Left cardiac atrium (tissue), 4 donors: ENCODE results near the gene LRSAM1. TPM values are rescaled to one million over a fixed set of nuclear protein-coding genes. Genes with fewer than 3 reads are reported as not detected.

Source experiments
- ATAC-seq, 2 donors: fragments of 200-7000 bp; cut with Tn5 transposase; one replicate each; pipeline ENCODE4 v1.9.1; 2020; ENCODE audit warnings: mild to moderate bottlenecking in 2 of 2, moderate library complexity in 2 of 2
- DNase-seq: peaks from one replicate; pipeline ENCODE4 v3.0.0-alpha.2; 2020
- intact Hi-C, 2 donors: fragments of 100-400 bp; cut with DNase I; formaldehyde crosslinking; loops; one replicate each; pipeline versions ENCODE4 v1.14.1 to v1.15.1; 2022 to 2023
- total RNA-seq, 2 donors: library from RNA; stranded (reverse); fragmentation: NEBNext Ultra II Directional; extraction: Animal tissue kit (Norgen Biotek cat#: 25700); gene quantifications; one replicate each; pipeline ENCODE4 v1.2.1, GENCODE V29; 2021
- donor health status: DM: no; HTN: yes; CAD: no.
- donor health status: DM: no; HTN: yes; CAD: no; lungs with severe emphysema.
- donor health status: DM: yes; HTN: yes; CAD: no.
- donor health status: Dilated cardiomyopathy.

Gene LRSAM1
- total RNA-seq, 2 donors from 2014 or later, result 17.2 to 22.6 TPM

DNA sequence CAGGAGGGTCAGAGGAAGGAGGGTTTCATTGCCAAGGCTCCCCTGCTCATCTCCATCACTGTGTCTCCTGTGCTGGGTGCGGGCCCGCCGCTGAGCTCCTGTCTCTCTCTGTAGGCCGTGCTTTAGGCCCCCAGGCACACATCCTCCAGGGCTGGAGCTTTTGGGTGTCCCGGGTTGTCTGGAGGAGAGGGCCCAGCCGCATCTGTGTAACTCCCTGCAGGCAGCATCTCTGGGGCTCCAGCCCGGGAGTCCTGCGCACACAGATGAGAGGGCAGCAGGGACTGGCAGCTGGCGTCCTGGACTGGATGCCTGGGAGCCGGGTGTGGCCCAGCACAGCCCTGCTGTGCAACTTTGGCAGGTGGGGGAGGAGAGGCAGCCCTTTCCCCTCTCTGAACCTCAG is 40.2 kb downstream of the LRSAM1 start:
- no peak for DNase-seq
- intact Hi-C loops, result no loop called here
- ATAC-seq, result no peak

GRCh38 chr9:127492616-127493015 is 41.3 kb downstream of the LRSAM1 start:
- no peak for DNase-seq
- no peak for ATAC-seq
- intact Hi-C loops, result no loop called here

GRCh38 chr9:127493592-127494303 is 42.4 kb downstream of the LRSAM1 start:
- peak; percentile 62 for DNase-seq
- intact Hi-C loops, result no loop called here
- peak; percentile 76 to 89 for ATAC-seq

GRCh38 chr9:127494304-127494702 is 43.0 kb downstream of the LRSAM1 start:
- ATAC-seq (peak; percentile 21 to 40), DNase-seq (no peak)
- intact Hi-C loops, result no loop called here

DNA sequence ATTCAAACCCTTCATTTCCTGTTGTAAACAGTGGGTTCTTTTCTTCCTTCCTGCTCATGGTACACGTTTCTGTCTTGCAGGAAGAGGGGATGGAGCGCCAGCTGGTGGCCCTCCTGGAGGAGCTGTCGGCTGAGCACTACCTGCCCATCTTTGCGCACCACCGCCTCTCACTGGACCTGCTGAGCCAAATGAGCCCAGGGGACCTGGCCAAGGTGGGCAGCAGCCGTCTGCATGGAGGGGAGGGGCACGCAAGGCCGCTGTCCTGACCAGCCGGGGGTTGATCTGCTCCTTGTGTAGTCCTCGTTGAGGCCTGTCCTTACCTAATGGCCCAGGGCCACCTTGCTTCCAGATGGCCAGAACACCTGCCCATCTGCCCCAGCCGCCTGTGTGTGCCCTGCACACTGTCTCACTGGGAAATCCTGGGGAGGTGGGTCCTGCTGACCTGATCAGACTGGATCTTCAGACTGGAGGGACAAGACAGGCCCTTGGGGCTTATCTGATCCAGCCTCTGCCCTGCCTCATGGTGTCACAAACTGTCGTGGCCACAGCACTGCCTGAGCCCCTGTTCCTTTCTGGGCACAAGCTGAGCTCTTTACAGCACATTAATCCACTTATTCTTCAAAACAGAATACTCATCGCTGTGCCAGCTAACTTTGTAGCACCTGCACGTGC is 44.7 kb downstream of the LRSAM1 start:
- intact Hi-C loops, result no loop called here
- DNase-seq (no peak), ATAC-seq (no peak)

DNA sequence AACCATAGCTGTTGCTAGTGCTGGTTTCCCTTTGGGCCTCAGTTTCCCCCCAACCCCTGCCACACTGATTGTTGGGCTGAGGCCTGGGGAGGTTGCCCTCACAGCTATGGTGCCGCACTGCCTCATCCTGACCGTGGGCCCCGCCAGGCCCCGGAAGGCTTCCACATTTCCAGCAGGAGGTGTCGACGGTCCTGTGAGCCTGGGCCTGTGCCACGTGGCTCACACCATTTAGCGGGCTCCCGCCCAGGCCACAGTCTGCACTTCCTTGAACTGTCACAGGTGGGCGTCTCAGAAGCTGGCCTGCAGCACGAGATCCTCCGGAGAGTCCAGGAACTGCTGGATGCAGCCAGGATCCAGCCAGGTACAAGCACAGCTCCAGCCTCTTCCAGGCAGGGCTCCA is 45.7 kb downstream of the LRSAM1 start:
- DNase-seq (no peak), ATAC-seq (no peak)
- intact Hi-C loops, result no loop called here

GRCh38 chr9:127497656-127498290 is 46.5 kb downstream of the LRSAM1 start:
- intact Hi-C loops, result no loop called here
- ATAC-seq (no peak), DNase-seq (no peak)

DNA sequence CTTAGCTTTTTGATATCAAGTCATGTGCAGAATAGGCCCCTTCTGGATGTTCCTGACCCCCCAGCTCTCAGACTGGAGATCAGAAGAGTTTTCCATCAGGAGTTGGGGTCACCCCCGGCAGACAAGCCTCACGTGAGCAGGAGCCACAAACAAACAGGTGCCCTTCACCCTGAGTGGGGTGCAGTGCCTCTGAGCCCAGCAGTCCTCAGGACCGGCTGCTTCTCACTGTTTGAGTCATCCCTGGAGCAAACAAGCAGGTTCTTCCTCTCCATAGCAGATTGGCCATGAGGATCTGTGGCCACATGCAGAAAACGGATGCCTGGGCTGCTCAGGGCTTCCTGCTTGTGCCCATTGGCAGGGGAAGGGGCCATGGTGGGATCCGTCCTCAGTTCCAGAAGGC is 47.0 kb downstream of the LRSAM1 start:
- ATAC-seq (no peak), DNase-seq (no peak)
- intact Hi-C loops, result no loop called here

- intact Hi-C loops, result loop anchor here in 1 of 2 donors (5.0 kb wide), 1 partner anchor 87 kb away; no protein-coding TSS in a partner anchor
- ATAC-seq, result no peak
- no peak for DNase-seq
These were observed 49.1 kb downstream of the LRSAM1 start for GRCh38 chr9:127500399-127500798.

DNA sequence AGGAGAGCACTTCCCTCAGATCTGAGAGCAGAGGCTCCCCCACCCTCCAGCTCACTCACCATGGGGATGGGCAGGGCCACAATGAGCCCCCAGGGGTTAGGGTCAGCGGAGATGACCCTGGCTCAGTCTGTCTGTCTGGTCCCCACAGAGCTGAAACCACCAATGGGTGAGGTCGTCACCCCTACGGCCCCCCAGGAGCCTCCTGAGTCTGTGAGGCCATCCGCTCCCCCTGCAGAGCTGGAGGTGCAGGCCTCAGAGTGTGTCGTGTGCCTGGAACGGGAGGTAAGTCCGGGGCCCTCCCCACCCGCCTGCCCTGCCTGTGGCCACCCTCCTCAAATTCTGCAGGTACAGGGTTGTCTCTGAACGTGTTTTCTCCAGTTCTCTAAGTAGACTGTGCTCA is 49.6 kb downstream of the LRSAM1 start:
- intact Hi-C loops, result loop anchor here in 1 of 2 donors (5.0 kb wide), 1 partner anchor 86 kb away; no protein-coding TSS in a partner anchor
- DNase-seq, result no peak
- ATAC-seq, result no peak

GRCh38 chr9:127501821-127502343 is 50.6 kb downstream of the LRSAM1 start:
- DNase-seq, result no peak
- intact Hi-C loops, result loop anchor here in 1 of 2 donors (5.0 kb wide), 1 partner anchor 85 kb away; no protein-coding TSS in a partner anchor
- ATAC-seq, result no peak

DNA sequence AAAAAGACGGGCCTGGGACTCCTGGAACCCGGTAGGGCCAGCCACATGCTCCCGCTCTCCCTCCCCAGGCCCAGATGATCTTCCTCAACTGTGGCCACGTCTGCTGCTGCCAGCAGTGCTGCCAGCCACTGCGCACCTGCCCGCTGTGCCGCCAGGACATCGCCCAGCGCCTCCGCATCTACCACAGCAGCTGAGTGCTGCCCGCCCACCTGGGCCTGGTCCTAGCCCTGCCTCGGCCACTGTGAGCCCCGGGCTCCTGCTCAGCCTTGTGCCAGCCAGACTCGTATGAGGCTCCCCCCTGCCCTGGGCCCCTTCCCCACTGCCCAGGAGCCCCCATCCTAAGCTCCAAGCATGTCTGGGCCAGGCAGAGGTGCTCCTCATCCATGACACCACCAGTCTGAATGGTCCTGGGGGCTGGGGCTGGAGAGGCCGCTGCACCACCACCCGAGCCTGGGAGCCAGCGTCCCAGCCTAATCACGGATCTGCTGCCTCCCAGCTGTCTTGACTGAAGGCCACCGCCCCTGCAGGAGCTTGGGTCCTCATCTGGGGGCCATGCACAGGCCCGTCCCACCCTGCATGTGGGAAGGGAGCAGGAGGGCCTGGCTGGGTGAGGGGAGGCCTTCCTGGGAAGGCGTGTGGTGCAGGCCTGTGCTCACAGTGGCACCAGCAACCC is 51.5 kb downstream of the LRSAM1 start:
- no peak for DNase-seq
- intact Hi-C loops, result loop anchor here in 1 of 2 donors (5.0 kb wide), 1 partner anchor 84 kb away; no protein-coding TSS in a partner anchor
- no peak for ATAC-seq

- intact Hi-C loops, result loop anchor here in 1 of 2 donors (5.0 kb wide), 1 partner anchor 84 kb away; no protein-coding TSS in a partner anchor
- DNase-seq (no peak), ATAC-seq (peak in 1 of 2 donors; percentile 1)
These were observed 52.1 kb downstream of the LRSAM1 start for GRCh38 chr9:127503379-127503921.

GRCh38 chr9:127503947-127504886 is 52.9 kb downstream of the LRSAM1 start:
- DNase-seq (peak; percentile 88), ATAC-seq (peak; percentile 74 to 89)
- intact Hi-C loops, result loop anchor here (1.0 to 5.0 kb wide), 2 partner anchors 82 to 83 kb away; no protein-coding TSS in a partner anchor

DNA sequence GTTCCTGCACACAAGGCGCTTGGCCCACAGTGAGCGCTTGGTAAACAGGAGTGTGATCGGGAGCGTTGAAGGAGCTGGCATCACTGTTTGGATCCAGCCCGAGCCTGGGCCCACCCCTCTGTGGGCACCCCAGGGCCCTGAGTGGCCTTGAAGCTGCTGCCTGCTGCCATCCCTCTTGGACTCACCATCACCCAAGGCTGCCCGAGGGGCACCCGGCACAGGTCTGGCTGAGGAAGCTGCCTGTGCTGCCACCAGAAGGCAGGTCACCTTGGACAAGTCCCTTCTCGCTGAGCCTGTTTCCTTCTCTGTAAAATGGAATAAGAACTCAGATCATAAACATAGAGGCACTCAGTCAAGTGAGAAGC is 53.6 kb downstream of the LRSAM1 start:
- no peak for ATAC-seq
- intact Hi-C loops, result loop anchor here (1.0 to 5.0 kb wide), 2 partner anchors 81 to 82 kb away; no protein-coding TSS in a partner anchor
- no peak for DNase-seq

DNA sequence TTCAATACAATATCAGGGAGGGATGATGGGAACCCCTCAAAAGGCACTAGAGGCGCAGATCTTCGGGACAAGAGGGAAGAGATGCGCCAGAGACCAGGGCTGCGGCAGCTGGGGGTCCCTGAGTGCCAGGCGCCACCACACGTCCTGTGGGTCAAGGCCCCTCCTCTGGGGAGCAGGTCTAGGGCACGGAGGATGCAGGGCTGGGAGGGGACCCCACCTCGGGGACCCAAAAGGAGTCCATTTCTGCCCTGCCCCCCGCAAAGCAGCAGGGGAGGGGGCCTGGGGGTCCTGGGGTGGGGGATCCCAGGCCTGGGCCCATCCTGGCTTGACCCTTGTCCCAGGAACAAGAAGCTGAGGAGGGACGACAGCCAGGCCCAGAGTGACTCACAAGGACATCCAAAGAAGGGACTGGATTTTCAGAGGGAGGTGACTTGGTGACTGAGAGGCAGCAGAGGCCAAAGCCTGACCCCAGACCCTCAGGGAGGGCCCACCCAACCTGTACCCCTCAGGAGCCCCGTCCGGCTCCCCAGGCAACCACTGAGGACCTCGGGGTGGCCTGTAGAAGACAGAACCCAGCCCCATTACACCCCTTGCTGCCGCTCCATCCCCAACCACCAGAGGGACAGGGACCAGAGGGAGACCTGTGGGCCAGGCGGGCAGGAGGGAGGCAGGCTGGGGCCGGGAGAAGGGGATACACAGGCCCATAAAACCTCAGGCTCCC is 54.2 kb downstream of the LRSAM1 start:
- ATAC-seq, result peak in 1 of 2 donors; percentile 7
- DNase-seq, result no peak
- intact Hi-C loops, result no loop called here

DNA sequence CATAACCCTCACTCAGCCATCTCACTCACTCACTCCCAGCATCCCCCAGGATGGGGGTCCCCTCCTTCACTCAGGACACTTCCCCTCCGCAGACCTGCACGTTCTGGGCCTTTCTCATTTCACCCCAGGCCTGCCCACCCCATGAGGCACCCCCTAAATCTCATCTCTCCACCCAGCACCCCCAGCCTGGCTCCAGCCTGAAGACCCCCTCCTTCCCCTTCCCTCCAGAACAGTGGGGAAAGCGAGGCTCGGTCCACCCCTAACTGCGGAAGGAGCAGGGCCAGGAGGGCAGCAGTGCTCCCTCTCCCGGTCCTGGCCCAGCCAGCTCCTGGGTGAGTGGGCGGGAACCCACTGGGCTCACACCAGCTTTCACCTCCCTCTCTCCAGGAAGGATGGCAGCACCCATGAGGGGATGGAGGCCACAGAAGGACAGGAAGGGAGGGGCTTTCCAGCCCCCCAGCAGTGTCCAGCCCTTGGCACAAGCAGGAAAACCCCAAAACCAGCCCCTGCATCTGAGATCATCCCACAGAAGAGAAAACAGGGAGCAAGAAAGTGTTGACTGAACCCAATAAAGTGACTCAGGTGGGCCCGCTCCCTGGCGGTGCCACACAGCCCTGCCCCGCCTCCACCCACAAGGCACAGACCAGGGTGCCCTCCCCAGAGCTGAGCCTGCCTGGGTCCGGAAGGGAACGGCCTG is 55.0 kb downstream of the LRSAM1 start:
- DNase-seq, result no peak
- ATAC-seq, result no peak
- intact Hi-C loops, result no loop called here
